ENCODE results near the gene WNK2.

WNK2 gene

GRCh38 chr9:93209576-93210323 is 25.8 kb downstream of the WNK2 start:
- DNase-seq: no peak
- Histone ChIP-seq H3K4me1 (ENCODE audit: control insufficient read depth, insufficient read depth, low read length, poor library complexity, severe bottlenecking) (no peaks in the 10 kb centered on the region), H3K9me3 (ENCODE audit: control insufficient read depth, low read length) (no peaks in the 10 kb centered on the region), H3K4me3 (ENCODE audit: insufficient read depth, low read depth, low read length, poor library complexity, severe bottlenecking) (no peak overlapping the region), H3K27me3 (replicated peaks; ENCODE audit: control insufficient read depth, insufficient read depth, low read length, poor library complexity, severe bottlenecking) (no peaks in the 10 kb centered on the region), H3K27ac (ENCODE audit: insufficient read depth, low read length, poor library complexity, severe bottlenecking) (no peak overlapping the region), H3K36me3 (ENCODE audit: control insufficient read depth, insufficient read depth, low read length) (no peaks in the 10 kb centered on the region)

DNA sequence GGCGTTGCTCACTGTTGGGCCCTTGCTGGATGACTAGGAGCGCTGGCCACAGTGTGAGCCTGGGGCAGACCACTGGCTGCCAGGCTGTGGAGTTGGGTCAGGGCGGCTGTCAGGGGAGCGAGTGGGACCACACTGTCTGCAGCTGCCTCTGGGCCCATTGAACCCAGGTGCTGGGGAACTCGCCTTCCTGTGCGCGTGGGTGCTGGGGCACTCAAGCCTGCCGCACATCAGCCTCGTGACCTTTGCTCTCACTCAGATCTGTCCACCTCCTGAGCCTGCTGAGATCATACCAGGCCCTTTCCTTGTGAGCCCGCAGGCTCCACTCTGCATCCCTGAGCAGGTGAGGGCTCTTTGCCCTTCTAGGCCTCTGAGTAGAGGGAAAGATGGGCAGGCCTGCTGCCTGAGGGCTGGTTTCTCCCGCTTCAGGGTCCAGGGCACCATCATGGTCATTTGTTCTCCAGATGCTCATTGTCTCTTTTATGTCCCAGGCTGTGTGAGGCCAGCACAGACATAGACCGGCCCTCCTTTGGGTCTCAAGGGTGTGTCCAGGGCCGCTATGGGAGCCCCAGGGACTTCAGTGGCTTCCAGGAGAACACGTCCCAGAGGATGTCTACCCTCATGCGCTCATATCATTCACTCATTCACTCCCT is 26.5 kb downstream of the WNK2 start:
- Histone ChIP-seq H3K4me1 (ENCODE audit: control insufficient read depth, insufficient read depth, low read length, poor library complexity, severe bottlenecking) (no peaks in the 10 kb centered on the region), H3K27me3 (replicated peaks; ENCODE audit: control insufficient read depth, insufficient read depth, low read length, poor library complexity, severe bottlenecking) (no peaks in the 10 kb centered on the region), H3K9me3 (ENCODE audit: control insufficient read depth, low read length) (no peaks in the 10 kb centered on the region), H3K4me3 (ENCODE audit: insufficient read depth, low read depth, low read length, poor library complexity, severe bottlenecking) (no peak overlapping the region), H3K36me3 (ENCODE audit: control insufficient read depth, insufficient read depth, low read length) (no peaks in the 10 kb centered on the region), H3K27ac (ENCODE audit: insufficient read depth, low read length, poor library complexity, severe bottlenecking) (no peak overlapping the region)
- no peak for DNase-seq

- H3K4me1 ChIP-seq (ENCODE audit: control insufficient read depth, insufficient read depth, low read length, poor library complexity, severe bottlenecking): no peaks in the 10 kb centered on the region
- no peaks in the 10 kb centered on the region for H3K36me3 ChIP-seq (ENCODE audit: control insufficient read depth, insufficient read depth, low read length)
- no peak for DNase-seq
- no peak overlapping the region for H3K27ac ChIP-seq (ENCODE audit: insufficient read depth, low read length, poor library complexity, severe bottlenecking)
- no peaks in the 10 kb centered on the region for H3K27me3 ChIP-seq (replicated peaks; ENCODE audit: control insufficient read depth, insufficient read depth, low read length, poor library complexity, severe bottlenecking)
- H3K4me3 ChIP-seq (ENCODE audit: insufficient read depth, low read depth, low read length, poor library complexity, severe bottlenecking): no peak overlapping the region
- H3K9me3 ChIP-seq (ENCODE audit: control insufficient read depth, low read length): no peaks in the 10 kb centered on the region
Observed at GRCh38 chr9:93210974-93211653, 27.2 kb downstream of the WNK2 start.

GRCh38 chr9:93211654-93212001 is 27.7 kb downstream of the WNK2 start:
- no peaks in the 10 kb centered on the region for H3K36me3 ChIP-seq (ENCODE audit: control insufficient read depth, insufficient read depth, low read length)
- H3K9me3 ChIP-seq (ENCODE audit: control insufficient read depth, low read length): no peaks in the 10 kb centered on the region
- H3K27me3 ChIP-seq (replicated peaks; ENCODE audit: control insufficient read depth, insufficient read depth, low read length, poor library complexity, severe bottlenecking): no peaks in the 10 kb centered on the region
- no peak overlapping the region for H3K27ac ChIP-seq (ENCODE audit: insufficient read depth, low read length, poor library complexity, severe bottlenecking)
- no peak overlapping the region for H3K4me3 ChIP-seq (ENCODE audit: insufficient read depth, low read depth, low read length, poor library complexity, severe bottlenecking)
- DNase-seq: no peak
- H3K4me1 ChIP-seq (ENCODE audit: control insufficient read depth, insufficient read depth, low read length, poor library complexity, severe bottlenecking): no peaks in the 10 kb centered on the region

GRCh38 chr9:93212409-93212808 is 28.5 kb downstream of the WNK2 start:
- no peak overlapping the region for H3K27ac ChIP-seq (ENCODE audit: insufficient read depth, low read length, poor library complexity, severe bottlenecking)
- DNase-seq: no peak
- no peak overlapping the region for H3K4me3 ChIP-seq (ENCODE audit: insufficient read depth, low read depth, low read length, poor library complexity, severe bottlenecking)
- no peaks in the 10 kb centered on the region for H3K36me3 ChIP-seq (ENCODE audit: control insufficient read depth, insufficient read depth, low read length)
- H3K27me3 ChIP-seq (replicated peaks; ENCODE audit: control insufficient read depth, insufficient read depth, low read length, poor library complexity, severe bottlenecking): no peaks in the 10 kb centered on the region
- no peaks in the 10 kb centered on the region for H3K9me3 ChIP-seq (ENCODE audit: control insufficient read depth, low read length)
- H3K4me1 ChIP-seq (ENCODE audit: control insufficient read depth, insufficient read depth, low read length, poor library complexity, severe bottlenecking): no peaks in the 10 kb centered on the region

GRCh38 chr9:93216073-93216365 is 32.1 kb downstream of the WNK2 start:
- no peak for DNase-seq
- Histone ChIP-seq H3K27ac (ENCODE audit: insufficient read depth, low read length, poor library complexity, severe bottlenecking) (no peak overlapping the region), H3K27me3 (replicated peaks; ENCODE audit: control insufficient read depth, insufficient read depth, low read length, poor library complexity, severe bottlenecking) (no peaks in the 10 kb centered on the region), H3K4me1 (ENCODE audit: control insufficient read depth, insufficient read depth, low read length, poor library complexity, severe bottlenecking) (no peaks in the 10 kb centered on the region), H3K36me3 (ENCODE audit: control insufficient read depth, insufficient read depth, low read length) (no peaks in the 10 kb centered on the region), H3K4me3 (ENCODE audit: insufficient read depth, low read depth, low read length, poor library complexity, severe bottlenecking) (no peak overlapping the region), H3K9me3 (ENCODE audit: control insufficient read depth, low read length) (no peaks in the 10 kb centered on the region)

DNA sequence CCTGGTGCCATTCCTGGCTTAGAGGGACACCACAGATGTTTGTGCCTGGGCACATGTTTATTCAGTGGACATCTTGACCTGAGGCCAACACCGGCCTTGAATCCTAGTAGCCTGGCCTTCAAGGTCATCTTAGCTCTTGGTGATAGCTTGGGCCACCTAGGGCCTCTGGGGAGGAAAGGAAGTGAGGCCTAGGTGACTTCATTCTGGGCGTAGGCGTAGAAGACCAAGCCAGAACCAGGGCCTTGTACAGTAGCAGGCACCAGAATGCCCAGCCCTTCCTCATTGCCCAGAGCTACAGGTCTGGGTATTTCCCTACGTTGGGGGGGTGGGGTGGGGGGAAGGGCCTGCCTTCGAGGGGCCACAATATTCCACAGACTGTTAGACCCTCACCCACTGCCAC is 33.8 kb downstream of the WNK2 start:
- H3K27ac ChIP-seq (ENCODE audit: insufficient read depth, low read length, poor library complexity, severe bottlenecking): no peak overlapping the region
- H3K9me3 ChIP-seq (ENCODE audit: control insufficient read depth, low read length): no peaks in the 10 kb centered on the region
- no peaks in the 10 kb centered on the region for H3K4me1 ChIP-seq (ENCODE audit: control insufficient read depth, insufficient read depth, low read length, poor library complexity, severe bottlenecking)
- H3K36me3 ChIP-seq (ENCODE audit: control insufficient read depth, insufficient read depth, low read length): no peaks in the 10 kb centered on the region
- DNase-seq: no peak
- H3K27me3 ChIP-seq (replicated peaks; ENCODE audit: control insufficient read depth, insufficient read depth, low read length, poor library complexity, severe bottlenecking): no peaks in the 10 kb centered on the region
- H3K4me3 ChIP-seq (ENCODE audit: insufficient read depth, low read depth, low read length, poor library complexity, severe bottlenecking): no peak overlapping the region

GRCh38 chr9:93218161-93218560 is 34.2 kb downstream of the WNK2 start:
- no peak for DNase-seq
- H3K4me3 ChIP-seq (ENCODE audit: insufficient read depth, low read depth, low read length, poor library complexity, severe bottlenecking): no peak overlapping the region
- no peaks in the 10 kb centered on the region for H3K9me3 ChIP-seq (ENCODE audit: control insufficient read depth, low read length)
- H3K27ac ChIP-seq (ENCODE audit: insufficient read depth, low read length, poor library complexity, severe bottlenecking): no peak overlapping the region
- H3K4me1 ChIP-seq (ENCODE audit: control insufficient read depth, insufficient read depth, low read length, poor library complexity, severe bottlenecking): no peaks in the 10 kb centered on the region
- no peaks in the 10 kb centered on the region for H3K36me3 ChIP-seq (ENCODE audit: control insufficient read depth, insufficient read depth, low read length)
- H3K27me3 ChIP-seq (replicated peaks; ENCODE audit: control insufficient read depth, insufficient read depth, low read length, poor library complexity, severe bottlenecking): no peaks in the 10 kb centered on the region

- DNase-seq: no peak
- Histone ChIP-seq H3K27me3 (replicated peaks; ENCODE audit: control insufficient read depth, insufficient read depth, low read length, poor library complexity, severe bottlenecking) (no peaks in the 10 kb centered on the region), H3K9me3 (ENCODE audit: control insufficient read depth, low read length) (no peaks in the 10 kb centered on the region), H3K27ac (ENCODE audit: insufficient read depth, low read length, poor library complexity, severe bottlenecking) (no peak overlapping the region), H3K36me3 (ENCODE audit: control insufficient read depth, insufficient read depth, low read length) (no peaks in the 10 kb centered on the region), H3K4me1 (ENCODE audit: control insufficient read depth, insufficient read depth, low read length, poor library complexity, severe bottlenecking) (no peaks in the 10 kb centered on the region), H3K4me3 (ENCODE audit: insufficient read depth, low read depth, low read length, poor library complexity, severe bottlenecking) (no peak overlapping the region)
Observed at GRCh38 chr9:93218671-93219420, 34.9 kb downstream of the WNK2 start.

DNA sequence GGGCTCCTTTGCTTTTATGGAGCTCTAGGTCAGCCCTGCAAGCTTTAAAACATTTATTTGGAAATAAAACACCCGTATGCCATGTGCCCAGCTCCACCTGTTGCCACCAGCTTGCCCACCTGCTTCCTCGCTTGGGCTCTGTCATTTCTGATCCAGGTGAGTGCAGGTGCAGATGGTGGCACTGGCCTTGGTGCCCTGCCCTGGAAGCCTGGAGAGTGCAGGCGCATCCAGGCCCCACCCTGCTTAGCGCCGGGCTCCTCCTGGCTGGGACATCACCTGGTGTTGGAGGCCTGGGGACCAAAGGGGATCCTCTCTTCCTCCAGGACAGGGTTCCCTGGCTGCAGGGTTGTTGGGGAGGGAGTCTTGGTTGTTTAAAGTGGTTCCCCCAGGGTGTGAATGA is 35.8 kb downstream of the WNK2 start:
- Histone ChIP-seq H3K4me1 (ENCODE audit: control insufficient read depth, insufficient read depth, low read length, poor library complexity, severe bottlenecking) (no peaks in the 10 kb centered on the region), H3K9me3 (ENCODE audit: control insufficient read depth, low read length) (no peaks in the 10 kb centered on the region), H3K4me3 (ENCODE audit: insufficient read depth, low read depth, low read length, poor library complexity, severe bottlenecking) (no peak overlapping the region), H3K36me3 (ENCODE audit: control insufficient read depth, insufficient read depth, low read length) (no peaks in the 10 kb centered on the region), H3K27ac (ENCODE audit: insufficient read depth, low read length, poor library complexity, severe bottlenecking) (no peak overlapping the region), H3K27me3 (replicated peaks; ENCODE audit: control insufficient read depth, insufficient read depth, low read length, poor library complexity, severe bottlenecking) (no peaks in the 10 kb centered on the region)
- DNase-seq: no peak

Data from effector memory CD4-positive, alpha-beta T cell (primary cell).